ENCODE results near the gene FBXL22. TPM values are rescaled to one million over a fixed set of nuclear protein-coding genes. Genes with fewer than 3 reads are reported as not detected.
"Not testable (repeated sequence)": the region's sequence is repeated elsewhere in the genome, so short reads cannot be mapped to it uniquely, and the experiment has no call there.

FBXL22 gene
- total RNA-seq, 2 experiments from 2014 or later, result 0.43 to 0.44 TPM

- H3K27me3 Mint-ChIP-seq (ENCODE audit: low read depth), result no peaks in the 10 kb centered on the region
- H3K4me1 Mint-ChIP-seq (ENCODE audit: low read depth), result peaks cover 42% of the 10 kb centered on the region
- intact Hi-C loops (cut with micrococcal nuclease), result loop anchor here (5.0 kb wide), 2 partner anchors 411 to 556 kb away; no protein-coding TSS in a partner anchor
- no peak overlapping the region for H3K4me3 Mint-ChIP-seq
- CTCF ChIA-PET, result interaction anchor here (0.7 to 3.5 kb wide), 2 partner anchors 116 to 137 kb away, joined by 4 to 18 read pairs; no protein-coding TSS in a partner anchor
- peaks cover 1% of the 10 kb centered on the region for H3K36me3 Mint-ChIP-seq (ENCODE audit: low read depth)
- H3K9me3 Mint-ChIP-seq, result no peaks in the 10 kb centered on the region
- no peak overlapping the region for H3K27ac Mint-ChIP-seq
- DNase-seq, result no peak
Measured at GRCh38 chr15:63603516-63603915, 6.3 kb downstream of the FBXL22 start.

- Mint-ChIP-seq H3K4me1 (ENCODE audit: low read depth) (peaks cover 36% of the 10 kb centered on the region), H3K4me3 (no peak overlapping the region), H3K27ac (peak overlapping the region; percentile 57), H3K9me3 (no peaks in the 10 kb centered on the region), H3K27me3 (ENCODE audit: low read depth) (no peaks in the 10 kb centered on the region), H3K36me3 (ENCODE audit: low read depth) (peaks cover 1% of the 10 kb centered on the region)
- intact Hi-C loops (cut with micrococcal nuclease), result loop anchor here (5.0 kb wide), 2 partner anchors 412 to 557 kb away; no protein-coding TSS in a partner anchor
- DNase-seq, result no peak
- CTCF ChIA-PET, result interaction anchor here (0.7 to 3.5 kb wide), 3 partner anchors 117 to 287 kb away, joined by 3 to 18 read pairs (median 4); no protein-coding TSS in a partner anchor
Measured at GRCh38 chr15:63604281-63604680, 7.1 kb downstream of the FBXL22 start.

- no peaks in the 10 kb centered on the region for H3K27me3 Mint-ChIP-seq (ENCODE audit: low read depth)
- DNase-seq, result peak; percentile 45
- H3K4me1 Mint-ChIP-seq (ENCODE audit: low read depth), result peaks cover 31% of the 10 kb centered on the region
- H3K9me3 Mint-ChIP-seq, result no peaks in the 10 kb centered on the region
- CTCF ChIA-PET, result interaction anchor here (0.7 to 3.5 kb wide), 3 partner anchors 9 to 287 kb away, joined by 3 to 18 read pairs (median 4); no protein-coding TSS in a partner anchor
- peaks cover 2% of the 10 kb centered on the region for H3K36me3 Mint-ChIP-seq (ENCODE audit: low read depth)
- no peak overlapping the region for H3K4me3 Mint-ChIP-seq
- peak overlapping the region; percentile 87 for H3K27ac Mint-ChIP-seq
- intact Hi-C loops (cut with micrococcal nuclease), result no loop called here
Measured at GRCh38 chr15:63605036-63605435, 7.8 kb downstream of the FBXL22 start.

GRCh38 chr15:63605816-63606215, 8.6 kb downstream of the FBXL22 start:
- Mint-ChIP-seq H3K27ac (peak overlapping the region; percentile 87), H3K4me3 (no peak overlapping the region), H3K27me3 (ENCODE audit: low read depth) (no peaks in the 10 kb centered on the region), H3K36me3 (ENCODE audit: low read depth) (peaks cover 3% of the 10 kb centered on the region), H3K9me3 (no peaks in the 10 kb centered on the region), H3K4me1 (ENCODE audit: low read depth) (peaks cover 39% of the 10 kb centered on the region)
- DNase-seq, result peak; percentile 88
- intact Hi-C loops (cut with micrococcal nuclease), result loop anchor here (1.0 to 2.0 kb wide), 2 partner anchors 221 to 461 kb away; no protein-coding TSS in a partner anchor
- CTCF ChIA-PET, result interaction anchor here (0.6 to 3.5 kb wide), 5 partner anchors 14 to 462 kb away, joined by 3 to 18 read pairs (median 4); no protein-coding TSS in a partner anchor

- Mint-ChIP-seq H3K4me1 (ENCODE audit: low read depth) (peaks cover 42% of the 10 kb centered on the region), H3K4me3 (no peak overlapping the region), H3K27ac (peak overlapping the region; percentile 87), H3K27me3 (ENCODE audit: low read depth) (no peaks in the 10 kb centered on the region), H3K9me3 (no peaks in the 10 kb centered on the region), H3K36me3 (ENCODE audit: low read depth) (peaks cover 3% of the 10 kb centered on the region)
- CTCF ChIA-PET, result interaction anchor here (0.6 to 3.5 kb wide), 6 partner anchors 15 to 461 kb away, joined by 3 to 18 read pairs (median 4); no protein-coding TSS in a partner anchor
- intact Hi-C loops (cut with micrococcal nuclease), result loop anchor here (1.0 to 2.0 kb wide), 2 partner anchors 220 to 461 kb away; no protein-coding TSS in a partner anchor
- DNase-seq, result no peak
Measured at GRCh38 chr15:63606308-63606707, 9.1 kb downstream of the FBXL22 start.

- CTCF ChIA-PET, result interaction anchor here (0.9 to 4.3 kb wide), 10 partner anchors 9 to 459 kb away, joined by 3 to 49 read pairs (median 4); no protein-coding TSS in a partner anchor
- Mint-ChIP-seq H3K9me3 (no peaks in the 10 kb centered on the region), H3K4me1 (ENCODE audit: low read depth) (peaks cover 33% of the 10 kb centered on the region), H3K4me3 (no peak overlapping the region), H3K27ac (no peak overlapping the region), H3K36me3 (ENCODE audit: low read depth) (peaks cover 3% of the 10 kb centered on the region), H3K27me3 (ENCODE audit: low read depth) (no peaks in the 10 kb centered on the region)
- intact Hi-C loops (cut with micrococcal nuclease), result no loop called here
- DNase-seq, result no peak
Measured at GRCh38 chr15:63608989-63609388, 11.8 kb downstream of the FBXL22 start.

GRCh38 chr15:63609448-63609847, 12.3 kb downstream of the FBXL22 start:
- peaks cover 31% of the 10 kb centered on the region for H3K4me1 Mint-ChIP-seq (ENCODE audit: low read depth)
- no peak overlapping the region for H3K27ac Mint-ChIP-seq
- DNase-seq, result no peak
- no peaks in the 10 kb centered on the region for H3K9me3 Mint-ChIP-seq
- no peaks in the 10 kb centered on the region for H3K27me3 Mint-ChIP-seq (ENCODE audit: low read depth)
- H3K36me3 Mint-ChIP-seq (ENCODE audit: low read depth), result peaks cover 3% of the 10 kb centered on the region
- CTCF ChIA-PET, result interaction anchor here (0.6 to 4.3 kb wide), 30 partner anchors 9 to 480 kb away, joined by 3 to 49 read pairs (median 4); partner anchors contain the start of gene DAPK2
- no peak overlapping the region for H3K4me3 Mint-ChIP-seq
- intact Hi-C loops (cut with micrococcal nuclease), result no loop called here

- Mint-ChIP-seq H3K36me3 (ENCODE audit: low read depth) (peaks cover 5% of the 10 kb centered on the region), H3K27me3 (ENCODE audit: low read depth) (no peaks in the 10 kb centered on the region), H3K4me3 (no peak overlapping the region), H3K4me1 (ENCODE audit: low read depth) (peaks cover 24% of the 10 kb centered on the region), H3K9me3 (no peaks in the 10 kb centered on the region), H3K27ac (peak overlapping the region; percentile 83)
- intact Hi-C loops (cut with micrococcal nuclease), result loop anchor here (1.0 to 2.0 kb wide), 5 partner anchors 58 to 542 kb away; no protein-coding TSS in a partner anchor
- CTCF ChIA-PET, result interaction anchor here (0.5 to 4.3 kb wide), 33 partner anchors 10 to 457 kb away, joined by 3 to 49 read pairs (median 4); partner anchors contain the start of gene DAPK2
- peak; percentile 91 for DNase-seq
Measured at GRCh38 chr15:63610209-63610841, 13.1 kb downstream of the FBXL22 start.

- Mint-ChIP-seq H3K36me3 (ENCODE audit: low read depth) (peaks cover 9% of the 10 kb centered on the region), H3K9me3 (no peaks in the 10 kb centered on the region), H3K27ac (peak overlapping the region; percentile 83), H3K4me3 (no peak overlapping the region), H3K27me3 (ENCODE audit: low read depth) (no peaks in the 10 kb centered on the region), H3K4me1 (ENCODE audit: low read depth) (peaks cover 16% of the 10 kb centered on the region)
- intact Hi-C loops (cut with micrococcal nuclease), result loop anchor here (2.0 kb wide), 2 partner anchors 58 to 542 kb away; no protein-coding TSS in a partner anchor
- DNase-seq, result no peak
- CTCF ChIA-PET, result interaction anchor here (0.7 to 4.3 kb wide), 11 partner anchors 11 to 457 kb away, joined by 3 to 49 read pairs (median 4); partner anchors contain the start of gene DAPK2
Measured at GRCh38 chr15:63611177-63611576, 14.0 kb downstream of the FBXL22 start.

- DNase-seq, result no peak
- CTCF ChIA-PET, result interaction anchor here (0.7 to 4.3 kb wide), 4 partner anchors 12 to 456 kb away, joined by 3 to 30 read pairs (median 4); no protein-coding TSS in a partner anchor
- Mint-ChIP-seq H3K36me3 (ENCODE audit: low read depth) (peaks cover 8% of the 10 kb centered on the region), H3K9me3 (no peaks in the 10 kb centered on the region), H3K27ac (no peak overlapping the region), H3K27me3 (ENCODE audit: low read depth) (no peaks in the 10 kb centered on the region), H3K4me1 (ENCODE audit: low read depth) (peaks cover 12% of the 10 kb centered on the region), H3K4me3 (no peak overlapping the region)
- intact Hi-C loops (cut with micrococcal nuclease), result no loop called here
Measured at GRCh38 chr15:63612300-63612699, 15.1 kb downstream of the FBXL22 start.

- CTCF ChIA-PET, result no interaction called here
- Mint-ChIP-seq H3K4me1 (ENCODE audit: low read depth) (peaks cover 2% of the 10 kb centered on the region), H3K36me3 (ENCODE audit: low read depth) (peaks cover 17% of the 10 kb centered on the region), H3K4me3 (no peak overlapping the region), H3K9me3 (peaks cover 2% of the 10 kb centered on the region), H3K27ac (peak overlapping the region; percentile 12), H3K27me3 (ENCODE audit: low read depth) (no peaks in the 10 kb centered on the region)
- no peak for DNase-seq
- intact Hi-C loops (cut with micrococcal nuclease), result no loop called here
Measured at GRCh38 chr15:63615935-63616334, 18.7 kb downstream of the FBXL22 start.

- peaks cover 25% of the 10 kb centered on the region for H3K36me3 Mint-ChIP-seq (ENCODE audit: low read depth)
- H3K9me3 Mint-ChIP-seq; H3K27me3 Mint-ChIP-seq (ENCODE audit: low read depth); H3K4me3 Mint-ChIP-seq; H3K27ac Mint-ChIP-seq; CTCF ChIA-PET; DNase-seq; intact Hi-C loops (cut with micrococcal nuclease); H3K4me1 Mint-ChIP-seq (ENCODE audit: low read depth): not testable (repeated sequence)
Measured at GRCh38 chr15:63617147-63617546, 20.0 kb downstream of the FBXL22 start.

Measured in activated naive CD4-positive, alpha-beta T cell treated with anti-CD3 and anti-CD28 coated beads for 36 hours (primary cell).